Vagina (tissue), 2 donors: ENCODE results near the gene TAGLN3.

Source experiments
- CTCF ChIP-seq, 3 experiments: fragments of 450-650 bp in 2 of 3; fragments of 200-600 bp in 1 of 3; sonication (generic) in 1 of 3; IDR thresholded peaks; one replicate each; pipeline ENCODE4 v1.5.1; 2017 to 2019; ENCODE audit warnings: antibody characterized with exemption in 3 of 3, mild to moderate bottlenecking in 2 of 3, moderate library complexity in 2 of 3
- POLR2A ChIP-seq, 2 donors: fragments of 450-650 bp; IDR thresholded peaks; one replicate each; pipeline ENCODE4 v1.6.1; 2017; ENCODE audit warnings: antibody characterized with exemption in 2 of 2, mild to moderate bottlenecking in 2 of 2, moderate library complexity in 2 of 2

GRCh38 chr3:111984636-111985298 lies 14.0 kb upstream of the TAGLN3 start:
- no peak for TF ChIP-seq CTCF (IDR thresholded peaks at IDR 0.05)
- no peak for TF ChIP-seq POLR2A (IDR thresholded peaks at IDR 0.05)
